CD4-positive, CD25-positive, alpha-beta regulatory T cell (primary cell): ENCODE measurements around the gene SGCD. TPM values are rescaled to one million over a fixed set of nuclear protein-coding genes. Genes with fewer than 3 reads are reported as not detected.

Experiments used
- ATAC-seq, 2 donors: fragments of 150-1000 bp; cut with Tn5 transposase; one replicate each; pipeline ENCODE4 v1.10.0; 2021; ENCODE audit warnings: low read depth in 2 of 2, moderate number of reproducible peaks in 2 of 2, moderate library complexity in 1 of 2
- DNase-seq, 3 donors: peaks; one replicate each; pipeline versions ENCODE4 v3.0.0 to v3.0.0-alpha.2; 2012 to 2022; ENCODE audit warnings: mixed read lengths in 1 of 3
- H3K27ac ChIP-seq: one replicate; pipeline ENCODE4 v1.7.0; 2013; ENCODE audit warnings: mild to moderate bottlenecking, low read length; ENCODE audit not compliant: insufficient read depth, poor library complexity, severe bottlenecking
- H3K27me3 ChIP-seq: one replicate; pipeline ENCODE4 v1.7.0; 2013; ENCODE audit warnings: low read length; ENCODE audit not compliant: control insufficient read depth, insufficient read depth
- H3K36me3 ChIP-seq: one replicate; pipeline ENCODE4 v1.7.0; 2013; ENCODE audit warnings: mild to moderate bottlenecking, low read length, moderate library complexity; ENCODE audit not compliant: control insufficient read depth, insufficient read depth
- H3K4me1 ChIP-seq: 2 replicates; pipeline ENCODE4 v1.7.0; 2013; ENCODE audit warnings: mild to moderate bottlenecking, low read length; ENCODE audit not compliant: insufficient read depth, control insufficient read depth, poor library complexity, severe bottlenecking
- H3K4me3 ChIP-seq: one replicate; pipeline ENCODE4 v1.7.0; 2013; ENCODE audit warnings: low read depth, mild to moderate bottlenecking, low read length, moderate library complexity
- H3K9me3 ChIP-seq, 2 experiments: 1 replicate in 1 of 2; 2 replicates in 1 of 2; pipeline ENCODE4 v1.7.0; 2013; ENCODE audit warnings: low read length in 2 of 2, mild to moderate bottlenecking in 1 of 2, moderate library complexity in 1 of 2; ENCODE audit not compliant: control insufficient read depth in 2 of 2
- H3K27ac Mint-ChIP-seq, 3 donors: one replicate each; pipeline ENCODE4 v1.8.0; 2020 to 2022; ENCODE audit warnings: mild to moderate bottlenecking in 3 of 3, mixed read lengths in 3 of 3, moderate library complexity in 2 of 3
- H3K27me3 Mint-ChIP-seq: one replicate; pipeline ENCODE4 v1.8.0; 2022; ENCODE audit warnings: mild to moderate bottlenecking, mixed read lengths
- H3K36me3 Mint-ChIP-seq: one replicate; pipeline ENCODE4 v1.8.0; 2020; ENCODE audit warnings: mixed read lengths
- H3K4me1 Mint-ChIP-seq, 4 donors: one replicate each; pipeline ENCODE4 v1.8.0; 2020 to 2022; ENCODE audit warnings: mixed read lengths in 4 of 4, mild to moderate bottlenecking in 1 of 4
- H3K4me3 Mint-ChIP-seq, 4 donors: one replicate each; pipeline ENCODE4 v1.8.0; 2020 to 2022; ENCODE audit warnings: mild to moderate bottlenecking in 4 of 4, mixed read lengths in 4 of 4, moderate library complexity in 3 of 4
- H3K9me3 Mint-ChIP-seq, 7 donors: one replicate each; pipeline ENCODE4 v1.8.0; 2020 to 2022; ENCODE audit warnings: mixed read lengths in 7 of 7, mild to moderate bottlenecking in 3 of 7, moderate library complexity in 2 of 7
- polyA plus RNA-seq, 4 donors: library from polyadenylated mRNA; unstranded; fragments of 300-500 nt; fragmentation: Illumina TruSeq; gene quantifications; one replicate each; pipeline ENCODE4 v1.2.3, GENCODE V29; 2021
- total RNA-seq: library from RNA; stranded (reverse); gene quantifications from one replicate; pipeline ENCODE4 v1.2.3, GENCODE V29; 2022

SGCD gene
- not detected for total RNA-seq
- polyA plus RNA-seq, result not detected

DNA sequence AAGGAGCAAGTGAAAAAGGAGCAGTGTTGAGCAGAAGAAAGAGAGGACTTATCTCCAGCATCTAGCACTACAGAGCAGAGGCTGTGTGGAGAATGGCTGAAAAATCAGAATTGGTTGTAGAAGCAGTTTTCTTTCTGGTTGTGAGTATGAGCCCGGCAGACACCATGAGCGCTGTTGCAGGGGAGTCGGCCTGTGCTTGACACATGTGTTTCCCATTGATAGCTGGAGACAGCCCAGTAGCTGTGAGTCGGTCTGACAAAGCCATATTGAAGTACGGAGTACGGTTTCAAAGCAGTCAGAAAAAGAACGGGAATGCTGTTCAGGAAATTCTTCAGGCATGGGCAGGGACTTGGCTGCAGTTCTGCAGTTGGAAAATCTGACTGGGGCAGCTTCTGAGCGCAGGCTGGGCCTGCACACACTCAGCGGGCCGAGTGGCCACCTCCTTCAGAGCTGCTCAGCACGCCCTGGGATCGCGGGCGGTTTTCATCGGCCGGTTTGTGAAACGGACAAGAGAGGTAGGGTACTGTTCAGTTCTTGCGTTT lies at the start of gene SGCD:
TSS of gene SGCD (plus strand) at position 447 of the 542 bp plus-strand sequence.
- DNase-seq (no peak), ATAC-seq (no peak)
- H3K4me1 ChIP-seq, result no peaks in the 10 kb centered on the region
- H3K4me3 ChIP-seq, result no peak within 1 kb of the TSS
- no peaks in the 10 kb centered on the region for H3K27me3 ChIP-seq
- no peak within 1 kb of the TSS for H3K27ac Mint-ChIP-seq
- H3K9me3 ChIP-seq, result no peaks in the 10 kb centered on the region
- peaks cover 4% of the 10 kb centered on the region for H3K27me3 Mint-ChIP-seq
- H3K9me3 Mint-ChIP-seq, result peaks cover 0 to 5% (median 0%) of the 10 kb centered on the region in 7 donors
- no peaks in the 10 kb centered on the region for H3K36me3 Mint-ChIP-seq
- H3K27ac ChIP-seq, result no peak within 1 kb of the TSS
- no peaks in the 10 kb centered on the region for H3K36me3 ChIP-seq
- no peak within 1 kb of the TSS for H3K4me3 Mint-ChIP-seq
- no peaks in the 10 kb centered on the region for H3K4me1 Mint-ChIP-seq

DNA sequence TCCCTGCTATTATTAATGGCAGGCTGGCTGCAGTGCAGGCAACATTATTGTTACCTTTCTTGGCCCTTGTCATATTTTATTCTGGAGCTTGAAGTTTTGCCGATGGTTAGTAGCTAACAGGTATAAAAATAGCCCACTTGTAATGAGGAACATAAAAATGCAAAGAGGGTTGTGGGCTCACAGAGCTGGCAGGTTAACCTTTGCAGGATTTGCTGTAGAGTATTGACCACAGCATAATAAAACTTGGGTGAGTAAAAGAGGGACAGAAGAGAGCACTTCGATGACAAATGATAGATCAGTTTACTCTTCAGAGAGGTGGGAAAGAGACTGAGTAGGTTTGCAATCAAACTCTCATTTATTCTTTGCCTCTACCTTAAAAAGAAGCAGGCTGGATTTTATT lies 49.7 kb upstream of the SGCD start:
- Histone ChIP-seq H3K36me3 (no peaks in the 10 kb centered on the region), H3K4me3 (no peak overlapping the region), H3K27me3 (no peaks in the 10 kb centered on the region), H3K27ac (no peak overlapping the region), H3K9me3 (no peaks in the 10 kb centered on the region), H3K4me1 (no peaks in the 10 kb centered on the region)
- Mint-ChIP-seq H3K27me3 (peaks cover 4% of the 10 kb centered on the region), H3K9me3 (peaks cover 0 to 1% (median 0%) of the 10 kb centered on the region in 7 donors), H3K4me3 (no peak overlapping the region), H3K4me1 (no peaks in the 10 kb centered on the region), H3K36me3 (no peaks in the 10 kb centered on the region), H3K27ac (no peak overlapping the region)
- ATAC-seq (no peak), DNase-seq (no peak)

DNA sequence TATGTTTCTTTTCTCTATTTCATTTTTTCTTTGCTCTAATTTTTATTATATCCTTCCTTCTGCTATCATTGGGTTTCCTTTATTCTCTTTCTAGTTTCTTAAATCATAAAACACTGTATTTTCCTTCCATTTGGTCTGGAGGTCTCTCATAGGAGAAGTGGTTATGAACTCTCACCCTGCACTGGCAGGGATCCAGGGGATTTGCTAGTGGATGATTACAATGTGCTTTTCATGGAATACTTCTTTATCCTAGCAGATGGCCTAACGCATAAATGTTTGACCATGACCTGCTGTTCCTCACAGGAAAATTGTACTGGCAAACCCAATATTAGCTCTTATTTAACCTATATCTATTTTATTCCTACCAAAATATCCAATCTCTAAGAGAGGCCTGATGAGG lies 31.5 kb upstream of the SGCD start:
- DNase-seq, result no peak
- Mint-ChIP-seq H3K36me3 (no peaks in the 10 kb centered on the region), H3K4me3 (no peak overlapping the region), H3K27ac (no peak overlapping the region), H3K27me3 (no peaks in the 10 kb centered on the region), H3K9me3 (peaks cover 0 to 5% (median 3%) of the 10 kb centered on the region in 7 donors), H3K4me1 (no peaks in the 10 kb centered on the region)
- Histone ChIP-seq H3K27me3 (no peaks in the 10 kb centered on the region), H3K36me3 (no peaks in the 10 kb centered on the region), H3K27ac (no peak overlapping the region), H3K4me1 (no peaks in the 10 kb centered on the region), H3K9me3 (no peaks in the 10 kb centered on the region), H3K4me3 (no peak overlapping the region)
- no peak for ATAC-seq

DNA sequence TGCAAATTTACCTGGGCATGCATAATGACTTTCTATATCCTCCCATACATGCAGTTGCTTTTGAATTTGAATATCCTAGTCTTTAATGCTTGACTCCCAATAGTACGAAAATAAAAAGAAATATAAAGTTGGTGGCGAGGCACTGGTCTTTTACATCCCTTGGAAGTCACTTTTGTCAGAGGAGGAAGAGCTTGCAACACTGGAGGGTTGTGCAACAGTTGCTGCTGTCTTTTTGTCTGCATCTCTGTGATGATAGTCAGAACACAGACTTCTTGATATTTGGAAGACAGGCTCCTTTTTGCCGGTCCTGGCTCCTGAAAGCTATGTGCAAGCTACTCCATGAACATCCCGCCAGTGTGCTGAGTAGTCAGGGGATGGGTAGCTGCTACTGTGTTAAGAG lies 16.8 kb upstream of the SGCD start:
- no peaks in the 10 kb centered on the region for H3K27me3 Mint-ChIP-seq

DNA sequence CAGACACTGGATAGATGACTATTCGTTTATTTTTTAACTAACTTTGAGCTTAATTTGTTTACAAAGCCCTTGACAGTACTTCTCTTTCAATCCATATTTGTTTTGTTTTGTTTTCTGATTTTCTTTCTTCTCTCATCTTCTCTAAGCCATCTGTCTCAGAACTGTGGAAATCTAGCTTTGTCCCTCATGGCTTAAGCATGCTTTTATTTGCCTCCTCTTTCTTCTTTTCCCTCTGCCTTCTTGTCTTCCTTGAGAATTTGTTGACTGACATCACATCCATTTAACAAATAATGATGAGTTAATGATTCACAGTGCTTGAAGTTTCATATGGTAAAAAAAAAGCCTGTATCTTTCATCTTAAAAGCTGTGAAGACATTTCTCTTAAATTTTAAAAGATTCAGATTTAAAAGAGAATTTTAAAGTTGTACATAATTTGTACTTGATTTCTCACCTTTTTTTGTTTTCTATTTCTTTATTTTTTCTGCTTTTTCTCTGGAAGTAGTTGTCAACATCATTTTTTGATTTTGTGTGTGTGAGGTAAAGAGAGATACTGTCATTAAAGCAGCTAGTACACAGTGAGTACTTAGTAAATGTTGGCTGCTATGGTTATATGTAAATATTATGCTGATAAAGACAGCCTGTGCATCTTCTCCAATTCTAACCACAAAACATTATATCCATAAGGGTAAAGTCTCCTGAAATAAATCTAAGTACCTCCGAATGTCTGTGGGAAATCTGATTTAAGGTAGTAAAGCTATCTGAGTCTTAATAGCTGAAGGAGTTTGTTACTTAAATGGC lies 13.9 kb upstream of the SGCD start:
- no peak overlapping the region for H3K27ac Mint-ChIP-seq
- no peak overlapping the region for H3K4me3 Mint-ChIP-seq
- no peaks in the 10 kb centered on the region for H3K36me3 Mint-ChIP-seq
- no peak for DNase-seq
- no peaks in the 10 kb centered on the region for H3K4me1 ChIP-seq
- H3K9me3 Mint-ChIP-seq, result peaks cover 0 to 5% (median 2%) of the 10 kb centered on the region in 7 donors
- ATAC-seq, result no peak
- no peak overlapping the region for H3K27ac ChIP-seq
- H3K4me3 ChIP-seq, result no peak overlapping the region
- no peaks in the 10 kb centered on the region for H3K27me3 ChIP-seq
- peaks cover 8% of the 10 kb centered on the region for H3K27me3 Mint-ChIP-seq
- no peaks in the 10 kb centered on the region for H3K36me3 ChIP-seq
- no peaks in the 10 kb centered on the region for H3K9me3 ChIP-seq
- H3K4me1 Mint-ChIP-seq, result no peaks in the 10 kb centered on the region

More for the DNA sequence above, 16.8 kb upstream of the SGCD start:
- H3K4me3 Mint-ChIP-seq, result no peak overlapping the region
- no peak overlapping the region for H3K27ac Mint-ChIP-seq
- H3K9me3 Mint-ChIP-seq, result peaks cover 0 to 10% (median 6%) of the 10 kb centered on the region in 7 donors
- H3K36me3 ChIP-seq, result no peaks in the 10 kb centered on the region
- H3K4me1 ChIP-seq, result no peaks in the 10 kb centered on the region
- no peaks in the 10 kb centered on the region for H3K9me3 ChIP-seq
- no peak overlapping the region for H3K27ac ChIP-seq
- DNase-seq (no peak), ATAC-seq (no peak)
- no peaks in the 10 kb centered on the region for H3K4me1 Mint-ChIP-seq
- no peaks in the 10 kb centered on the region for H3K36me3 Mint-ChIP-seq
- no peak overlapping the region for H3K4me3 ChIP-seq
- no peaks in the 10 kb centered on the region for H3K27me3 ChIP-seq

DNA sequence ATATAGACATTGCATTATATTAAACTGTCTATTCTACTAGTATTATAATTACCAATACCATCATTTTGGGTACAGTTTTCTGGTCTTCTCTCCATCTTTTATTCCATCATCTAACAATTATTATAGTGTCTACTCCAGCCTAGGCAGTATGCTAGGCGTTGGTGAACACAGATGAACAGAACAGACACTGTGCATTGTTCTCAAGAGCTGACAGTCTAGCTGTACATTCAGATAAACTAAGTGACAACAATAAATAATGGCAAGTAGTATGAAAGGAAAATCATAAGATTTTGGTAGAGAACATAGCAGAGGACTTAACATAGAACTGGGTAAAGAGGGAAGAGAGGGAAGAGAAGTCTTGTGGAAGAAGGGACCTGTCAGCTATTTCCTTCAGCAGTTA lies 12.5 kb upstream of the SGCD start:
- no peak for ATAC-seq
- no peaks in the 10 kb centered on the region for H3K36me3 ChIP-seq
- Mint-ChIP-seq H3K36me3 (no peaks in the 10 kb centered on the region), H3K27me3 (peaks cover 8% of the 10 kb centered on the region), H3K4me1 (no peaks in the 10 kb centered on the region), H3K27ac (no peak overlapping the region), H3K9me3 (peaks cover 0 to 4% (median 0%) of the 10 kb centered on the region in 7 donors), H3K4me3 (no peak overlapping the region)
- H3K4me1 ChIP-seq, result no peaks in the 10 kb centered on the region
- no peak for DNase-seq
- no peaks in the 10 kb centered on the region for H3K27me3 ChIP-seq
- H3K4me3 ChIP-seq, result no peak overlapping the region
- H3K27ac ChIP-seq, result no peak overlapping the region
- H3K9me3 ChIP-seq, result no peaks in the 10 kb centered on the region

DNA sequence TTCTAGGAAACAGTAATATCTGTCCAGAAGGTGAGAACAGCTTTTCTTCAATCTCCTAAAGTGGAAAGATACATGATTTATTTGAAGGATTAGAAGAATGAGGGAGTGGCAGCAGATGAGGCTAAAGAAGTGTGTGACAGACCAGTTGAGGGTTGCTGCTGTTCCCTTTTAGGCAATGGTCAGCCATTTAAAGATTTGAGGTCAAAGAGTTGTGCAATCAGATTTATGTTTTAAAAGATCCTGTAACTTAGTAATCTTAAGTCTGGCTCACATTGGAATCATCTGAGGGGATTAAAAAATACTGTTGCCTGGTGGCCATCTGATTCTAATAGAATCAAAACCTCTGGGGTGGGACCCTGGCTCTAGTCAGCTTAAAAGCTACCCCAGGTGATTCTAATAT lies 4.3 kb upstream of the SGCD start:
- no peak overlapping the region for H3K27ac Mint-ChIP-seq

DNA sequence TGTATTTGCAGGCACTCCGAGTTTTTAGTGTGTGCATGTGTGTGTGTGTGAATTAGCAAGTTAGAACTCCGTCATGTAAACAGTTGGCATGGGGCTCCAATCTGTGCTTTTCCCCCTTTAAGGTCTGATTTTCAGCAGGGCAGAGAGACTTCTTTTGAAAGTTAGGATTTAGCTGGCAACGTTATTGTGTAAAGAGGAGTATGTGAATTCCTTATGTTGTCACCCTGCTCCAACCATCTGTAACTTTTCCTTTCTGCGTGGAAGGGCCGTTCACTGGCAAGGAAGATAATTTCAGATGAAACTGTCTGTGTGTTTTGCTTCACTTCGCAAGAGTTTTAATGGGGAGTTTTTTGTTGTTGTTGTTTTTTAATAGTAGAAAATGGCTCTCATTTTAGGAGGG lies 332 bp downstream of the SGCD start:
- peaks cover 4% of the 10 kb centered on the region for H3K27me3 Mint-ChIP-seq
- Histone ChIP-seq H3K4me3 (no peak overlapping the region), H3K27me3 (no peaks in the 10 kb centered on the region), H3K27ac (no peak overlapping the region), H3K4me1 (no peaks in the 10 kb centered on the region), H3K9me3 (no peaks in the 10 kb centered on the region), H3K36me3 (no peaks in the 10 kb centered on the region)
- H3K9me3 Mint-ChIP-seq, result peaks cover 0 to 5% (median 0%) of the 10 kb centered on the region in 7 donors
- H3K4me3 Mint-ChIP-seq, result no peak overlapping the region
- H3K36me3 Mint-ChIP-seq, result no peaks in the 10 kb centered on the region
- no peak for ATAC-seq
- DNase-seq, result no peak
- H3K4me1 Mint-ChIP-seq, result no peaks in the 10 kb centered on the region
- no peak overlapping the region for H3K27ac Mint-ChIP-seq

More for the DNA sequence above, 4.3 kb upstream of the SGCD start:
- Mint-ChIP-seq H3K36me3 (no peaks in the 10 kb centered on the region), H3K4me1 (no peaks in the 10 kb centered on the region), H3K27me3 (peaks cover 4% of the 10 kb centered on the region), H3K4me3 (no peak overlapping the region), H3K9me3 (peaks cover 0 to 3% (median 0%) of the 10 kb centered on the region in 7 donors)
- no peaks in the 10 kb centered on the region for H3K36me3 ChIP-seq
- H3K27ac ChIP-seq, result no peak overlapping the region
- H3K27me3 ChIP-seq, result no peaks in the 10 kb centered on the region
- ATAC-seq (no peak), DNase-seq (no peak)
- H3K4me3 ChIP-seq, result no peak overlapping the region
- H3K9me3 ChIP-seq, result no peaks in the 10 kb centered on the region
- H3K4me1 ChIP-seq, result no peaks in the 10 kb centered on the region
